GM12801 (cell line): ENCODE results near the gene SUSD3.

Experiments
- CTCF ChIP-seq: IDR thresholded peaks from one replicate; pipeline ENCODE4 v1.5.1; 2011; ENCODE audit warnings: control low read depth; ENCODE audit not compliant: insufficient read length; ENCODE audit errors: extremely low read depth

SUSD3 gene

GRCh38 chr9:93080406-93080805 lies 21.9 kb downstream of the SUSD3 start:
- TF ChIP-seq CTCF: no peak

DNA sequence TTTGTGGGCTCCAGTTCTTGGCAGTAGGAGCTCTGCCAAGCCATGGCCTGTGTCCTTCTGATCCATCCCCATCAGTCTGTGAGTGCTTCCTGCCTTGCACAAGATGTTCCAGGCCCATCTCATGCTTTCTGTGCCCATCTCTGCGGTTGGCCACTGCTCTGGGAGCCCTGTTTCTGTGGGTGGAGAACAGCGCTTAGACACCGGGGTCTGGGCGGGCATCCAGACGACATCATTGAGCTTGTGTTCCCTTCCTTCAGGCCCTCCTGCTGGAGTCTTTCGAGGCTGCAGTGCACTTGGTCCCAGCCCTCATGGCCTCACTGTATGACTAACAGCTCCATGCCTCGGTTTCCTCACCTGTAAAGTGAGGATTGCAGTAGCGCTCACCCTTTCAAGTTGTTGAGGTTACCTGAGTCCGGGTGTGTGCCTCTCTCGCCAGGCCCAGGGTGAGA lies 22.6 kb downstream of the SUSD3 start:
- no peak for TF ChIP-seq CTCF

GRCh38 chr9:93081931-93082330 lies 23.4 kb downstream of the SUSD3 start:
- TF ChIP-seq CTCF: no peak

- TF ChIP-seq CTCF: no peak
Observed at GRCh38 chr9:93082841-93083411, 24.4 kb downstream of the SUSD3 start.

GRCh38 chr9:93083592-93084470 lies 25.3 kb downstream of the SUSD3 start:
- TF ChIP-seq CTCF: no peak

DNA sequence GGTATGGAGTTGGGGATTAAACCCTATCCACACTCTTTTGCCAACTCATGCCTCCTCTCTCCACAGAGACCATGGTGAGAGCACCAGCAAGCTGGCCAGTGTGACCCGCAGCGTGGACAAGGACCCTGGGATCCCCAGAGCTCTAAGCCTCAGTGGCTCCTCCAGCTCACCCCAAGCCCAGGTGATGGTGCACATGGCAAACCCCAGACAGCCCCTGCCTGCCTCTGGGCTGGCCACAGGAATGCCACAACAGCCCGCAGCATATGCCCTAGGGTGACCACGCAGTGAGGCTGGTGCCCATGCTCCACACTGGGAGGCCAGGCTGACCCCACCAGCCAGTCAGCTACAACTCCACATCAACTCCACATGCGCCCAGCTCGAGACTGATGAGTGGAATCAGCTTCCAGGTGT lies 26.0 kb downstream of the SUSD3 start:
- no peak for TF ChIP-seq CTCF

- no peak for TF ChIP-seq CTCF
Observed at GRCh38 chr9:93085676-93086075, 27.2 kb downstream of the SUSD3 start.
